Cerebellar nuclear complex (tissue), 1 donor: Measurements from ENCODE around the gene RNU6-8.

Experiments
- DNase-seq, 2 experiments: peaks; one replicate each; lab custom pipeline; 2025; lab: John Stamatoyannopoulos, UW

The RNU6-8 gene

GRCh38 chr14:32205554-32205953 is 2.5 kb upstream of the RNU6-8 start:
- DNase-seq, result no peak

DNA sequence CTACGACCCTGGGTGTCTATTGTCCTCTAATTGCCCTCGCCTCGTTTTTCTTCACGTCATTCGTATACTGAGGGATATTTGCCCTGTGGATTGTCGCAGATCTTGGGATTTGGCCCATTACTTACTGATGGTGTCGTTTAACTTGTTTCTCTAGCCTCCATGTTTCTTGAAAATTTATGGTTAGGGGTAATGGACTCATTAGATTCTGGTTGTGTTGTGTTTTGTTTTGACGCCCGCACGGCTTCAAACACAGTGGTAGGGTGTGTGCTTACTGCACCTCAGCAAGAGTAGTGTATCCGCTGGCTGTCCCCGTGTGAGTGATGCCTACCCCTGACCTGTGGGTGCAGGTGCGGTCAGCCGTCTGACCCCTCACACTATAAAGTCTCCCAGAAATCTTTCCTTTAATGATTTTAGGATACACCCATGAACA is 874 bp upstream of the RNU6-8 start:
- DNase-seq, result peak in 1 of 2 experiments; percentile 21

GRCh38 chr14:32202491-32202997 is 525 bp downstream of the RNU6-8 start:
- peak in 1 of 2 experiments; percentile 56 for DNase-seq

DNA sequence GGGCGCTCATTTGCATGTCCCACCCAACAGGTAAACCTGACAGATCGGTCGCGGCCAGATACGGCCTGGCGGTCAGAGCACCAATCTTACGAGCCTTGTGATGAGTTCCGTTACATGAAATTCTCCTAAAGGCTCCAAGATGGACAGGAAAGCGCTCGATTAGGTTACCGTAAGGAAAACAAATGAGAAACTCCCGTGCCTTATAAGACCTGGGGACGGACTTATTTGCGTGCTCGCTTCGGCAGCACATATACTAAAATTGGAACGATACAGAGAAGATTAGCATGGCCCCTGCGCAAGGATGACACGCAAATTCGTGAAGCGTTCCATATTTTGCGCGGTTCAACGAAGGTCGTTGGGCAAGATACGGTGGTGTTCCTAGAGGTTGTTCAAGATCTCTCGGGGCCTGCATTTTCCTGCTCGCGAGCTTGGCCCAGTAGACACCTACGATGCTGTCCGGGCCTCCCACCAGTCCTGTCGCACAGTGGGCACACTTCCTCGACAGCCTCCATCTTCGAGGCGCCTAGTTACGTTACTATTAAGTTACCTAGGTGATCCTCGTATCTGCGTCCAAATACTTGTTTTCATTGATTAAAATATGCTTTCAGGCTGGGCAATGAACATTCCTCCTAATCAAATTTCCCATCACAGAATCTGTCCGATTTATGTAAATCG is 1.1 kb downstream of the RNU6-8 start, which contains the start of gene RNU6-7:
RNU6-7 (plus strand) TSS at position 230 of the 675 bp plus-strand sequence.
- no peak for DNase-seq

GRCh38 chr14:32201193-32201815 is 1.8 kb downstream of the RNU6-8 start:
- DNase-seq, result peak in 1 of 2 experiments; percentile 46

DNA sequence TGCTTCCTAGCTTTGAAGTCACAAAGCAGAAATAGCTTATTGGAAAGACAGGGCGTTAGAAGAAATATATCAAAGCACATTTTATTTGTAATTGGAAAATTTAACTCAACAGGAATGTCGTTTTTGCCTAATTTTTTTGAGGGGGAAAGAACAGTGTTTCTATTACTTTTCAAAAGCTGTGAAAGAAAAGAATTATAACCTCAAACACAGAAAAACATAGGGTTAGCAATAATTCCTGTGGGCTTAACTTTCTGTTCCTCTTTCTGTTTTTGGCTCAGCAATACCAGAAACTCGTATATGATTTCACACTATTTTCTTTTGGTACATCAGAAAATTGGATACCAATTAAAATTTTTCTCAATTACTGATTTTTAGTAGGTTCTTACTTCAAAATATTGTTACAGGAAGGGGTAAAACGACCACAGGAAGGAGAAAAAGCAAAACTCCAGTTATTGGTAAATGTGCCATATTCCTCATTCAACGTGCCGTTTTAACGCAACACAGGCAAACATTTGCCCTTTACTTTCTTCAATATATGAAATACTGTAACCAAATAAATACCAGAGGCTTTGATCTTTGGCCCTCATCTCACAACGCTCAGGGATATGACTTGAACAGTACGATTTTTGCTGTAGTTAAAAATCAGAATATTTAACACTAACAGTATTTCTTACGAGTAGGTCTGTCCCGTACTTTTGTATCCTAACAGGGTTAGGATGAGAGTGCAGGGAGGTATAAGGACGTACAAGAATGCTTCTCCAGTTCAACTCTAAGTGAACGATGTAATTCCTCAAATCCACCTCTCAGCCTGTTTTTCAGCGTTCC is 2.5 kb downstream of the RNU6-8 start:
- no peak for DNase-seq

DNA sequence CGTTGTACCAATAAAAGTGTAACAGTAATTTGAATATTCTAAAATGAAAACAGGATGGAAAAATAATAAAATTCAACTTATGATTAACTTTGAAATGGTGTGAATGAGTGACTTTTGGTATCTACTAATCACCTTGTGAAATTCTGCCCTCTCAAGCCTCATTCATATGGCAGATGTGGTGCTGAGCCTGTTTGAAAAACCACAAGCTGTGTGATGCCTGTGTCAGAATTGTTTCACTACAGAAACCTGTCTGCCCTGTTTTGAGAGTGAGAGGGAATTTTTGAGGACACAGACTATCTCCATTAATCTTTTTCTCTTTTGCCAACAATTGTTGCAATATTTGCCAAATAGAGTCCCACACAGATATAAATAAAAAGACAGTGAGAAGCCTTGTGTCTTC is 5.2 kb downstream of the RNU6-8 start:
- DNase-seq, result no peak

DNA sequence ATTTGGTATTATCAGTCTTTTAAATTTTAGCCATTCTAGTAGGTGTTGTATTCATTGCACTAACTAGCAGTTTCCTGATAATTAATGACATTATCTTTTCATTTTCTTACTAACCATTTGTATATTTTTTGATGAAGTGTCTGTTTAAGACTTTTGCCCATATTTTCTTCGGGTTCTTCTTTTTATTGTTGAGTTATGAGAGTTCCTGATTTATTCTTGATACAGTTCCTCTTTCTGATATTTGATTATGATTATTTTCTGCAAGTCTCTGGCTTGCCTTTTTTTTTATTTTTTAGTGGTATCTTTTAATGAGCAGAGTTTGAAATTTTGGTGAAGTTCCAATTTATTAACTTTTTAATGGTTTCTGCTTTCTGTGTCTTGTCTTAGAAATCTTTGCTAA is 7.4 kb downstream of the RNU6-8 start:
- DNase-seq, result no peak

DNA sequence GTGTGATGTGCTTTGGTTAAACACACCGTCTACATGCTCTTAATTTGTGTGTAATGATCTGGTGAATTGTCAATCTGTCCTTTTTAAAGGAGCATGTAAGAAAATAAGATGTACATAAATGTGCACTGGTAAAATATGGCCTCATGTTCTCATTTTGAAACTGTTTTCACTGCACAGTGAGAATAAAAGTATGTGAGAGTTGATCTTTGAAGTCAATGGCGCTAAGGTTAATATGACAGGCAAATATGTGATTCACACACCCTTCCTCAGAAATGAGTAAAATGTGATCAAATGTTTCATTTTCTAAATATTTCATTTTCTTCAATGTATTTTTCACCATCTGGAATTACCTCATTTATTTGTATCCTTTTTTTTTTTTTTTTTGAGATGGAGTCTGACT is 9.5 kb downstream of the RNU6-8 start:
- no peak for DNase-seq

DNA sequence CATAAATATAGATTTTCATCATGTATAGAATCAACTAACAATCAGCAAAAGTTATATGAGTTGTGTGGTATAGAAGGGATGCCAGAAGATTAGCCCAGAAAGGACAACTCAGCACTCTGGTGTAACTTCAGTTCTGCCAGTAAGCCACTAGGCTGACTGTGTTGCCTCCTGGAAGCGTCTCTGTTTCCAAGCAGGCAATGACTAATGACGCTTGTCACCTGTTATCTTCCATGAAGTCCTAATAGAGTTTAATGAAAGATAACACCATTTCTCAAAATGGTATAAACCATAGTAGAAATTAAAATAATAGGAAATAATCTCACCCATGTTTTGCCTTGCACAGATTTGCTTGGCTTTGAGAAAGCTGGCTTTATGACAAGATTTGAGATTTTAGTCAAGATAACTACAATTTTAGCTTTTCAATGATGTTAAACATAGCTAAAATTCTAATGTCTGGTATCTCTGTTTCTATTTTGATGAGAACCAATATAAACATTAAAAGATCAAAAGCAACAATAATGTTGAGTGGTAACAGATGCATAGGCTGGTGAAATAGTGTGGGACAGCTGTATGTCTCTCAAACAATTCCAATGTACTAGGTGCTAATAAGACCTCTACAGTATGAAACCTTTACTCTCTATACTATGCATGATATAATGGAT is 10.2 kb downstream of the RNU6-8 start:
- DNase-seq, result no peak

DNA sequence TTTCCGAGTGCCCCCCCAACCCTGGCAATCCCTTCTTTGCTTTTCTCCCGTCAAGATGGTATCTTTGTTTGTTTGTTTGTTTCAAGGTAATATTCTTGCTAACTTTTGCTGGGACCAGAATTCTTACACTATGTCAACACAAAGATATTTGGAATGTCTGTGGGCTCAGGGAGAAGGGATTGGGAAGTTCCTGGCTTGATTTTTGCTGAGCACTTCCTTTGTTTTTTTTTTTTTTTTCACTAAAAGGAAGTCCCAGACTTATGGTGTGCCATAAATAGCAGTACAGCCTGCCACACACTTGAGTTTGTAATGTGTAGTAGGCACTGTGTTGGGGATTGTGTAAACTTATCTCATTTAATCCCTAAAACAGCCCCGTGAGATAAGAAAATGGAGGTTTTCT is 12.4 kb downstream of the RNU6-8 start:
- no peak for DNase-seq

GRCh38 chr14:32189811-32190210 is 13.3 kb downstream of the RNU6-8 start:
- DNase-seq, result no peak

- no peak for DNase-seq
Measured at GRCh38 chr14:32186248-32186647, 16.8 kb downstream of the RNU6-8 start.

DNA sequence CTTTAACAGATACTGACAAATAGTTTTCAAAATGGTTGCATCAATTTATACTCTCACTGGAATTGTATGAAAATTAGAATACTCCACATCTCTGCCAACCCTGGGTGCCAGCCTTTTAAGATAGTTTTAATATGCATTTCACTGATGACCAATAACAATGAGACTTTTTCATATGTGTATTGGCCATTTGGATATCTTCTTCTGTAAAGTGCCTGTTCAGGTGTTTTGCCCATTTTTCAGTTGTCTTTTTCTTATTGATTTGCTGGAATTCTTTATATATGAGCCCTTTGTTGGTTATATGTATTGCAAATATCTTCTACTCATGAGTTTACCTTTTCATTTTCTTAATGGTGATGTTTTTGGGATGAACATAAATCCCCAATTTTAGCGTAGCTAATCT is 18.0 kb downstream of the RNU6-8 start:
- no peak for DNase-seq

- no peak for DNase-seq
Measured at GRCh38 chr14:32183151-32184058, 19.7 kb downstream of the RNU6-8 start.

DNA sequence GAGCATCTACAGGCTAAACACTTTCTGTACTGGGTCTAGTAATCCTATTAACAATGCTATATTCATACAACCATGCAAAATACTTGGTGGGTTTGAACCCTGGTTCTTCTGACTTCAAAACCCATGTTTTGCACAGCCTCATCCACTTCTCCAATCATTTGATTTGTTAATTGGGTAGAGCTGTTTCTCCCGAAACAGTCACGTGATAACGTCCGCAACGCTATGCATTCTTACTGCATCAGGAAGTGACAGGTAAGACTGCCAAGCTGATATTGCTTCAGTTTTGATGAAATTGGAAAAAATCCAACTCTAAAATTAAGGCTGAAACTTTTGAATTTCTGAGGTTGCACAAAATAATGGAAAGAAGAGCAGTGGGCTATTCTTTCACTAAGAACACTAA is 31.6 kb downstream of the RNU6-8 start:
- DNase-seq, result no peak

DNA sequence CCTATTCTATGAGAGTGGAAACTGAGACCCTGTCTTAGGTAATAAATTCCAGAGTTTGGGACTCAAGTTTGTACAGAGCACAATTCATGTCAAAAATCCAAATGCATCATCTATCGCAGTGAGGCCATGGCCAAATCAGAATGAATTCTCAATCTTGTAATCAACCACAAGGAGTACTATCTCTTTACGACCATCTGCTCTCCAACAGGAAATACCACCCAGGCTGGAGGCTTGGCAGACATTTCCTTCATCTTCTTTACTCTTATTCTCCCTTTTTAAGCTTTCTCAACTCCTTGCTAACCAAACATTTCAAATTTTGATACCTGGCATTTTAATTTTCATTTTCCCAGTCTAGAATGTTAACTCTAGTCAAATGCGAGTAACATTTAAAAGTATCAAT is 33.9 kb downstream of the RNU6-8 start:
- DNase-seq, result no peak

GRCh38 chr14:32167907-32168306 is 35.2 kb downstream of the RNU6-8 start:
- DNase-seq, result no peak

DNA sequence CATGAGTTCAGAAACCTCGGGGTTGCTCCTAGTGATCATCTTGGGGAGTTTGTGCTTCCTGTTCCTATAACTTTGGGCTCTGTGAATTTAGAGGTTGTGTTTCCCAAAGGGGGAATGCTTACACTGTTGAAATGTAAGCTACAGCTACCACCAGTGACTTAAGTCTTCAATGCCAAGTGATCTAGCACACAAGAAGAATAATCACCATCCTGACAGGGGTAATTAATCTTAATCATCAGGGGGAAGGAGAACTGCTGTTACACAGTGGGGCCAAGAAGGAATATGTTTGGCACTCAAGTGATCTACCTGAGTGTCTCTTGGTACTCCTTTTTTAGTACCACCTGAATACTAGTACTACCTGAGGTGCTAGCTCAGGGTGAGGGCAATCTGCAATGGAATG is 36.1 kb downstream of the RNU6-8 start:
- no peak for DNase-seq

DNA sequence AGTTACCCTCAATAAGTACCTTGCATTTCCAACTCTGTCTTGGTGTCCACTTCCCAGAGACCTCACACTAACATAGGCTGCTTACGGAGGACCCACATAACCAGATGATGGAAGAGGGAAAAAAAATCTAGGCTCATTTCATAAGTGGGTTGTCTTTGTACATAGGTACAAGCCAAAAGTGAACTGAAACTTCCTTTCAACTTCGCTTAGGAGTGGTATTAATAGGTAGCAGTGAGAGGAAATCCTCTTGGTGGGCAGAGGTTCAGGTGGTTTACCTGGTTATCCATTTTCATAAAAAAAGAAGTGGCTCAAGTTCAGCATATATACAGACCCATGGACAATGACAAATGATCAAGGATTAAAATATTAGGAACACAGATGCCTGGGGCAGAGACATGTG is 37.0 kb downstream of the RNU6-8 start:
- DNase-seq, result no peak
